DND-41 (cell line): ENCODE data around the gene ETNK2.

Source experiments
- ATAC-seq: fragments of 200-7000 bp; cut with Tn5 transposase; 3 replicates; pipeline ENCODE4 v1.9.1; 2021; ENCODE audit warnings: low read depth; ENCODE audit not compliant: insufficient read depth
- DNase-seq: peaks from one replicate; pipeline ENCODE4 v3.0.0-alpha.2; 2020
- H2AFZ ChIP-seq: 2 replicates; pipeline ENCODE4 v1.6.0; 2012; ENCODE audit warnings: low read depth, low read length
- H3K27ac ChIP-seq: 2 replicates; pipeline ENCODE4 v1.5.1; 2012; ENCODE audit warnings: low read length, inconsistent platforms
- H3K27me3 ChIP-seq: fragments of 200-600 bp; sonication (generic); 2 replicates; pipeline ENCODE4 v1.6.0; 2012; ENCODE audit warnings: low read length, mild to moderate bottlenecking, inconsistent platforms; ENCODE audit not compliant: insufficient read depth, poor library complexity
- H3K36me3 ChIP-seq: 2 replicates; pipeline ENCODE4 v1.5.1; 2012; ENCODE audit warnings: low read length, inconsistent platforms; ENCODE audit not compliant: insufficient read depth
- H3K4me1 ChIP-seq: 2 replicates; pipeline ENCODE4 v1.5.1; 2012; ENCODE audit warnings: mild to moderate bottlenecking, low read length; ENCODE audit not compliant: insufficient read depth
- H3K4me2 ChIP-seq: 2 replicates; pipeline ENCODE4 v1.6.0; 2012; ENCODE audit warnings: mild to moderate bottlenecking, moderate library complexity, low read length, inconsistent platforms; ENCODE audit not compliant: insufficient read depth
- H3K4me3 ChIP-seq, 2 experiments: fragments of 200-600 bp in 1 of 2; shearing (Covaris generic) in 1 of 2; 2 replicates each; pipeline ENCODE4 v1.5.1; 2012 to 2016; ENCODE audit warnings: inconsistent platforms in 2 of 2, low read length in 2 of 2, mild to moderate bottlenecking in 2 of 2, low read depth in 1 of 2, moderate library complexity in 1 of 2
- H3K79me2 ChIP-seq: 2 replicates; pipeline ENCODE4 v1.6.0; 2012; ENCODE audit warnings: low read length, inconsistent platforms; ENCODE audit not compliant: insufficient read depth
- H3K9ac ChIP-seq: 2 replicates; pipeline ENCODE4 v1.6.0; 2012; ENCODE audit warnings: low read depth, mild to moderate bottlenecking, inconsistent platforms, low read length, moderate library complexity
- H3K9me3 ChIP-seq: 2 replicates; pipeline ENCODE4 v1.5.1; 2012; ENCODE audit warnings: low read length, moderate library complexity, mild to moderate bottlenecking, inconsistent platforms; ENCODE audit not compliant: insufficient read depth, severe bottlenecking
- H4K20me1 ChIP-seq: 2 replicates; pipeline ENCODE4 v1.6.0; 2012; ENCODE audit warnings: low read length; ENCODE audit not compliant: insufficient read depth
- EZH2 ChIP-seq: IDR thresholded peaks from 3 replicates; pipeline ENCODE4 v1.6.1; 2012; ENCODE audit warnings: borderline replicate concordance, low read depth, mild to moderate bottlenecking, moderate library complexity, low read length, inconsistent platforms; ENCODE audit not compliant: severe bottlenecking
- TF ChIP-seq, protein P1 (sequence below): IDR thresholded peaks from 2 replicates; pipeline ENCODE4 v1.5.1; 2012; ENCODE audit warnings: borderline replicate concordance, low read length, moderate library complexity, mild to moderate bottlenecking; ENCODE audit not compliant: poor library complexity, severe bottlenecking; ENCODE audit errors: extremely low read depth

Gene ETNK2

DNA sequence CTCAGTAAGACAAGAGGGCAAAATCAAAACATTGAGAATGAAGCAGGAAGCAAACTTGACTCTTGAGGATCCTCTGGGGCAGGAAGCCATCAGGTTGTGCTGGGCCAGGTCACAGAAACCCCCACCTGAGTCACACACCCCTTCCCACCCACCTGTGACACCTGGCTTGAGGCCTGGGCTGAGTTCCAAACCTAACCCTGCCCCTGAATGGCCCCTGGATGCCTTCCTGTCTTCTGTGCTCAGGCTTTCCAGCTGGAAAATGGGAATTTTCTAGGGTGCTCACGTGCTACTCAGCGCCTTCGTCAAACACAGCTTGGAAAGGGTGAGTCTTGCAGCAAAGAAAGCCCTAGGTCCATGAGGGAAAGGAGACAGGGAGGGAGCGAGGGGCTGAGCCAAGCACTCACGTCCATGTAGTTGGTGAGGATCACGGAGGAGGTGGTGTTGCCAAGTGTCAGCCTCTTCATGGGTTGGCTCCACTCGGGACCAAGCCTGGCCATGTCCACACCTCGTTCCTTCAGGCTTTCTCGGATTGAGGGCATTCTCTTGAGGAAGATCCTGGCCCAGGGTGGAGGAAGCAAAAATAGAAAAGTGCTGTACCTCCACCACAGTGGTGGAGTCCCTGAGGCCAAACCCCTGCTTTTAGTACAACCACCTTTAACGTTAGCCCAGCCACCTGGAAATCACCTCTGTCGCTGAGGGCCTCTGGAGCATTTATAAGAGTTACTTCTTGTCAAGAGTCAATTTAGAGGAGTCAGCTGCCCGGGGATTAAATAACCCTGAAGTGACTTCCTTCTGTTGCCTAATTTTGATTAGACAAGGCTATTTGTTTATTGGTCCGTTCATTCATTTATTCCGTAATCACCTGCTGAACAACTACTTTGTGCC, 10.0 kb upstream of the ETNK2 start:
- Histone ChIP-seq H2AFZ (no peak overlapping the region), H3K4me2 (no peak overlapping the region), H3K27me3 (peaks cover 2% of the 10 kb centered on the region), H3K4me3 (no peak overlapping the region), H3K4me1 (no peaks in the 10 kb centered on the region), H4K20me1 (no peaks in the 10 kb centered on the region; the same call in 1 of the 2 replicates), H3K9me3 (no peaks in the 10 kb centered on the region), H3K27ac (no peak overlapping the region), H3K79me2 (no peaks in the 10 kb centered on the region), H3K36me3 (no peaks in the 10 kb centered on the region), H3K9ac (no peak overlapping the region)
- no peak for DNase-seq
- TF ChIP-seq, protein P1, sequence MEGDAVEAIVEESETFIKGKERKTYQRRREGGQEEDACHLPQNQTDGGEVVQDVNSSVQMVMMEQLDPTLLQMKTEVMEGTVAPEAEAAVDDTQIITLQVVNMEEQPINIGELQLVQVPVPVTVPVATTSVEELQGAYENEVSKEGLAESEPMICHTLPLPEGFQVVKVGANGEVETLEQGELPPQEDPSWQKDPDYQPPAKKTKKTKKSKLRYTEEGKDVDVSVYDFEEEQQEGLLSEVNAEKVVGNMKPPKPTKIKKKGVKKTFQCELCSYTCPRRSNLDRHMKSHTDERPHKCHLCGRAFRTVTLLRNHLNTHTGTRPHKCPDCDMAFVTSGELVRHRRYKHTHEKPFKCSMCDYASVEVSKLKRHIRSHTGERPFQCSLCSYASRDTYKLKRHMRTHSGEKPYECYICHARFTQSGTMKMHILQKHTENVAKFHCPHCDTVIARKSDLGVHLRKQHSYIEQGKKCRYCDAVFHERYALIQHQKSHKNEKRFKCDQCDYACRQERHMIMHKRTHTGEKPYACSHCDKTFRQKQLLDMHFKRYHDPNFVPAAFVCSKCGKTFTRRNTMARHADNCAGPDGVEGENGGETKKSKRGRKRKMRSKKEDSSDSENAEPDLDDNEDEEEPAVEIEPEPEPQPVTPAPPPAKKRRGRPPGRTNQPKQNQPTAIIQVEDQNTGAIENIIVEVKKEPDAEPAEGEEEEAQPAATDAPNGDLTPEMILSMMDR = no peak
- no peak for TF ChIP-seq EZH2
- no peak for ATAC-seq

- Histone ChIP-seq H3K4me3 (no peak overlapping the region), H3K27ac (no peak overlapping the region), H3K9me3 (no peaks in the 10 kb centered on the region), H3K36me3 (no peaks in the 10 kb centered on the region), H3K27me3 (peaks cover 2% of the 10 kb centered on the region), H3K4me2 (no peak overlapping the region), H2AFZ (no peak overlapping the region), H3K79me2 (no peaks in the 10 kb centered on the region), H3K9ac (no peak overlapping the region), H4K20me1 (no peaks in the 10 kb centered on the region; the same call in none of the 2 replicates), H3K4me1 (no peaks in the 10 kb centered on the region)
- no peak for ATAC-seq
- no peak for DNase-seq
- no peak for TF ChIP-seq EZH2
- TF ChIP-seq, protein P1 = no peak
Measured at GRCh38 chr1:204157962-204158361, 6.1 kb upstream of the ETNK2 start.

- Histone ChIP-seq H3K4me2 (no peak overlapping the region), H2AFZ (no peak overlapping the region), H3K4me3 (no peak overlapping the region), H3K4me1 (no peaks in the 10 kb centered on the region), H3K9me3 (no peaks in the 10 kb centered on the region), H3K79me2 (no peaks in the 10 kb centered on the region), H3K27ac (no peak overlapping the region), H3K27me3 (no peaks in the 10 kb centered on the region), H3K36me3 (no peaks in the 10 kb centered on the region), H4K20me1 (no peaks in the 10 kb centered on the region; the same call in none of the 2 replicates), H3K9ac (no peak overlapping the region)
- TF ChIP-seq EZH2 = no peak
- TF ChIP-seq, protein P1 = no peak
- ATAC-seq (no peak), DNase-seq (no peak)
Measured at GRCh38 chr1:204155881-204156280, 4.0 kb upstream of the ETNK2 start.
